MG63 (cell line): ENCODE data around the gene MIB2. TPM values are rescaled to one million over a fixed set of nuclear protein-coding genes. Genes with fewer than 3 reads are reported as not detected.
"Not testable (repeated sequence)": the region's sequence is repeated elsewhere in the genome, so short reads cannot be mapped to it uniquely, and the experiment has no call there.

Experiments used
- DNase-seq: peaks from one replicate; pipeline ENCODE4 v3.0.0-alpha.2; 2020
- H3K27me3 ChIP-seq: fragments of 250-450 bp; sonication (Bioruptor Pico); 2 replicates; pipeline ENCODE4 v1.5.1; 2020; ENCODE audit warnings: mild to moderate bottlenecking, moderate library complexity
- H3K36me3 ChIP-seq: fragments of 250-450 bp; sonication (Bioruptor Pico); 2 replicates; pipeline ENCODE4 v1.5.1; 2020; ENCODE audit warnings: mild to moderate bottlenecking, moderate library complexity
- H3K4me3 ChIP-seq: fragments of 250-450 bp; sonication (Bioruptor Pico); 2 replicates; pipeline ENCODE4 v1.5.1; 2020; ENCODE audit warnings: mild to moderate bottlenecking, moderate library complexity
- H3K9me3 ChIP-seq: fragments of 250-450 bp; sonication (Bioruptor Pico); 2 replicates; pipeline ENCODE4 v1.5.1; 2020; ENCODE audit warnings: mild to moderate bottlenecking, moderate library complexity
- total RNA-seq: library from RNA; depleted of rRNA; stranded (reverse); fragments of >200 nt; shearing (Covaris generic); gene quantifications from 2 replicates; pipeline ENCODE4 v1.2.3, GENCODE V29; 2014; ENCODE audit warnings: low replicate concordance

MIB2 gene
- total RNA-seq, 1 experiment from 2014 or later, result 66.8 TPM

DNA sequence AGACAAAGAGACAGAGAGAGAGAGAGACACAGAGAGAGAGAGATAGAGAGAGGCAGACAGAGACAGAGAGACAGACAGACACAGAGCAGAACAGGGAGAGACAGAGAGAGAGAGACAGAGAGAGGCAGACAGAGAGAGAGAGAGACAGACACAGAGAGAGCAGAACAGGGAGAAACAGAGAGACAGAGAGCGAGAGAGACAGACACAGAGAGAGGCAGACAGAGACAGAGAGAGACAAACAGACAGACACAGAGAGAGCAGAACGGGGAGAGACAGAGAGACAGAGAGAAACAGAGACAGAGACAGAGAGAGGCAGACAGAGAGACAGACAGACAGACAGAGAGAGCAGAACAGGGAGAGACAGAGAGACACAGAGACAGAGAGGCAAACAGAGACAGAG is 20.0 kb upstream of the MIB2 start:
- not testable (repeated sequence) for H3K36me3 ChIP-seq, H3K27me3 ChIP-seq, H3K9me3 ChIP-seq, DNase-seq, H3K4me3 ChIP-seq

DNA sequence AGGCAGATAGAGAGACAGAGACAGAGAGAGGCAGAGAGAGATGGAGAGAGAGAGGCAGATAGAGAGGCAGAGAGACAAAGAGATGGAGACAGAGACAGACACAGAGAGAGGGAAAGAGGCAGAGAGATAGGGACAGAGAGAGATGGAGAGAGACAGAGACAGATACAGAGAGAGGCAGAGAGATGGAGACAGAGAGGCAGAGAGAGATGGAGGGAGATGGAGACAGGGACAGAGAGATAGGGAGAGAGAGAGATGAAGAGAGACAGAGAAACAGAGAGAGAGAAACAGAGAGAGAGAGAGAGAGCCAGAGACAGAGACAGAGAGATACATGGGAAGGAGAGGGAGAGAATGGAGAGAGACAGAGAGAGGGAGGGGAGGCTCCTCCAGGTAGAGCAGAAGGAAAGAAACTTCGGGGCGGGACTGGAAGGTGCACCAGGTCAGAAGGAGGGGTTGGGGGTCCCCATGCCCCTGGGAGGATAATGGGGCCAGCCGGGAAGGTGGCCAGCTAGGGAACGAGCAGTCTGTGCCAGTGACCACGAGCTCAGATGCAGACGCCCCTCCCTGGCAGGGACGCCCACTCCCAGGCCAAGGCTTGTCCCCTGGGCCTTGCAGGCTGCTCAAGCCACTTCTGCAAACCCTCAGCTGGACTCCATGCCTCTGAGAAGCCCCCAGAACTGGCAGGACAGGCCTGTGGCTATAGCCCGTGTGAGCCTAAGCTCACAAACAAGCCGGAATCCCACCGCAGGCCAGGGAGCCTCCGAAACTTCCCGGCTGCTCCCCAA is 18.6 kb upstream of the MIB2 start:
- no peaks in the 10 kb centered on the region for H3K9me3 ChIP-seq
- no peak for DNase-seq
- H3K27me3 ChIP-seq, result no peaks in the 10 kb centered on the region
- H3K4me3 ChIP-seq, result no peak overlapping the region
- H3K36me3 ChIP-seq, result no peaks in the 10 kb centered on the region

DNA sequence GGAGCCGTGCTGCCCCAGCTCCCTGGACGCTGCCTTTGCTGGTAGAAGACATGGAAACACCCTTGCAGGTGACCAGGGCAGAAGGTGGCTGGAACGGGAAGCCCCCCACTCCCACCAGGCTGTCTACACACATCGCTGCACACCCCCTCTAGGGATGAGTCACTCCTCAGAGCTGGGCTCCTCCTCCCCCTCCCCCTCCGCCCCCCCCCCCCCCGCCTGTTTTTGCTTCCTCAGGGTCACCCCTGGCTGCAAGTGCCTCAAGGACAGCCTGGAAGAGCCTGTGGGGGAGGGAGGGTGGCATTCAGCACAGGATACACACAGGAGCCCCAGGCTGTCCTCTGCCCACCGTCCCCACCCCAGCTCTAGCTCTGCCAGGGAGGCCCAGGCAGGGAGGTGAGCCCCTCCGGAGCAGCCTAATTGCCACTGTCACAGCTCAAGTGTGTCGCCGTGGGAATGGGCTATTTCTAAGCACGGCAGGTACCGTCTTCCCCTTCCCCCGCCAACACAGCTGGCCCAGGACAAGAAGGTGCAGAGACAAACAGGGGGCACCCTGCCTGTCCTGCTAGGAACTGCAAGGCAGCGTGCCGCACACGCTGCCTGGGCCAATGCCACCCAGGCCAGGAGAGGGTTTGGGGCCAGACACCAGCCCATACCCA is 17.9 kb upstream of the MIB2 start:
- Histone ChIP-seq H3K36me3 (no peaks in the 10 kb centered on the region), H3K27me3 (no peaks in the 10 kb centered on the region)
- no peak for DNase-seq

GRCh38 chr1:1598051-1598719 is 17.1 kb upstream of the MIB2 start:
- Histone ChIP-seq H3K36me3 (no peaks in the 10 kb centered on the region), H3K9me3 (no peaks in the 10 kb centered on the region), H3K4me3 (no peak overlapping the region), H3K27me3 (no peaks in the 10 kb centered on the region)
- no peak for DNase-seq

More for the DNA sequence above, 17.9 kb upstream of the MIB2 start:
- no peak overlapping the region for H3K4me3 ChIP-seq
- H3K9me3 ChIP-seq, result no peaks in the 10 kb centered on the region

- Histone ChIP-seq H3K36me3 (no peaks in the 10 kb centered on the region), H3K27me3 (no peaks in the 10 kb centered on the region), H3K9me3 (no peaks in the 10 kb centered on the region), H3K4me3 (no peak overlapping the region)
- no peak for DNase-seq
These were observed 16.6 kb upstream of the MIB2 start for GRCh38 chr1:1598720-1599029.

GRCh38 chr1:1599030-1599934 is 16.0 kb upstream of the MIB2 start:
- peak; percentile 53 for DNase-seq
- Histone ChIP-seq H3K9me3 (no peaks in the 10 kb centered on the region), H3K27me3 (no peaks in the 10 kb centered on the region), H3K4me3 (no peak overlapping the region), H3K36me3 (no peaks in the 10 kb centered on the region)

DNA sequence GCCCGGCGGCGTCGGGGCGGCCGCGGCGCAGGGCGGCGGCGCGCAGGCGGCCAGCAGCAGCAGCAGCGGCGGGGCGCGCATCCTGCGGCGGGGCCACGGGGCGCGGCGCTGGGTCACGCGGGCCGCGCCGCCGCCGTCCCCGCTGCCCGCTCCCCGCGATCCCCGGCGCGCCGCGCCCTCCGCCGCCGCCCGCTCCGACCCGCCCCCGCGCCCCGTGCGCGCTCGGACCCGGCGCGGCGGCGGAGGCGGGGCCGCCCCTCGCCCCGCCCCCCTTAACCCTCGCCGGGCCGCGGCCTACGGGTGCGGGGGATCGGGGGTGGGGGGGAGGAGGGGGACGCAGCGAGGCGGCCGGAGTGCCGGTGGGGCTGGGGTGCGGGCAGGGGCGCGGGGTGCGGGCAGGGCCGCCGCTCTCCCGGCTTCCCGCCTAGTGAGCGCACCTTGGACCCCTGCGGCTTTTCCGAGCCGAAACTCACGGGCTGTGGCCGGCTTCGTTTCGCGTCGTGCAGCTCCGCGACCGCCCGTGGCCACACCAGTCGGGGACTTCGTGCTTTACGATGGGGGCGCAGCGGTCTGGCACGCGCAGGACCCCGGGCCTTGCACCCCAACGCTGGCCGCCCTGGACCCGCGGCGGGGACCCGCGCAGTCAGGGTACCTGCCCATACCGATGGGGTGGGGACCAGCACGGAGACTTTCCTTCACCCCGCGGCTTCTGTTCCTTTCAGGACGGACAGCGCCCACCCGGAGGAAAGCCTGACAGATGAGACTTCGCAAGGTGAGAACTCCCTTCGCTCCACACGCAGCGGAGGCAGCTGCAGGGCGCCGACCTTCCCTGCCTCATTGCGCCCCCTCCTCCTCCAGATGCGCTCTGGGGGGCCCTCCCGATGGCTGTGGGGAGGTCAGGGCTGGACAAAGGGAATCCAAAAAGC is 15.1 kb upstream of the MIB2 start, which contains the start of gene FNDC10:
Gene FNDC10, minus strand, starts transcription at position 201 of the 926 bp plus-strand sequence. Its CDS starts 120 bp downstream, at position 81.
- Histone ChIP-seq H3K27me3 (no peaks in the 10 kb centered on the region), H3K36me3 (no peaks in the 10 kb centered on the region), H3K4me3 (peak within 1 kb of the TSS; percentile 23), H3K9me3 (no peaks in the 10 kb centered on the region)
- DNase-seq, result no peak

- H3K36me3 ChIP-seq, result no peaks in the 10 kb centered on the region
- DNase-seq, result no peak
- H3K9me3 ChIP-seq, result no peaks in the 10 kb centered on the region
- H3K4me3 ChIP-seq, result no peak overlapping the region
- no peaks in the 10 kb centered on the region for H3K27me3 ChIP-seq
These were observed 14.3 kb upstream of the MIB2 start for GRCh38 chr1:1600861-1601563.

- Histone ChIP-seq H3K27me3 (no peaks in the 10 kb centered on the region), H3K36me3 (no peaks in the 10 kb centered on the region), H3K9me3 (no peaks in the 10 kb centered on the region), H3K4me3 (no peak overlapping the region)
- no peak for DNase-seq
These were observed 13.6 kb upstream of the MIB2 start for GRCh38 chr1:1601564-1602303.

DNA sequence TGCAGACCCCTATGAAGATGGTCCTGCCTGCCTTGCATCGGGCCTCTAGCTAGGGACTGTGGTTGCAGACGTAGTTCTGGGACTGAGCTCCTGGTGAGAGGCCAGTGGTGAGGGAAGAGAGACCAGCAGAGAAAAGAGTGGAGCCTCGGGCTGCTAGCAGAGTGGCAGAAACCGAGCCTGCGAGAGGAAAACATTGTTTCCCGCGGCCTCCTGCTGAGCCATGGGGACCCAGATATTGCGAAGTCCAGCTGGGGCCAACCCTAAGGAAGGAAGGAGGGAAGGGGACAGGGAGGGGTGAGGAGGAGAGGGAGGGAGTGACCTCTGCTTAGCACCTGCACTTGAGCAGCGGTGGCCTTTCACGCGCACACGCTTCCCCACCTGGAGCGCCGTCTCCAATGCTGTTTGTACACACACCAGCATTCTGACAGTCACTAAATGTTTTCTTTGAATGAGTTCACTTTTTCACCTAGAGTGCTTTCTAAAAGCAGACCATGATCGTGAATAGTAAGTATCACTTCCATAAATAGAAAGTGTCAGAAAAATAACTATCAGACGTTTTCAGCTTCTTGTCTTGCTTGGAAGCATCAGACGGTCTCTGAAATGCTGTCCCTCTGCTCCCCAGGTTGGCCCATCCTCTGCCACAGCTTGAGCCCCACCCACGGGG is 12.9 kb upstream of the MIB2 start:
- Histone ChIP-seq H3K4me3 (no peak overlapping the region), H3K27me3 (no peaks in the 10 kb centered on the region), H3K36me3 (no peaks in the 10 kb centered on the region), H3K9me3 (no peaks in the 10 kb centered on the region)
- no peak for DNase-seq

DNA sequence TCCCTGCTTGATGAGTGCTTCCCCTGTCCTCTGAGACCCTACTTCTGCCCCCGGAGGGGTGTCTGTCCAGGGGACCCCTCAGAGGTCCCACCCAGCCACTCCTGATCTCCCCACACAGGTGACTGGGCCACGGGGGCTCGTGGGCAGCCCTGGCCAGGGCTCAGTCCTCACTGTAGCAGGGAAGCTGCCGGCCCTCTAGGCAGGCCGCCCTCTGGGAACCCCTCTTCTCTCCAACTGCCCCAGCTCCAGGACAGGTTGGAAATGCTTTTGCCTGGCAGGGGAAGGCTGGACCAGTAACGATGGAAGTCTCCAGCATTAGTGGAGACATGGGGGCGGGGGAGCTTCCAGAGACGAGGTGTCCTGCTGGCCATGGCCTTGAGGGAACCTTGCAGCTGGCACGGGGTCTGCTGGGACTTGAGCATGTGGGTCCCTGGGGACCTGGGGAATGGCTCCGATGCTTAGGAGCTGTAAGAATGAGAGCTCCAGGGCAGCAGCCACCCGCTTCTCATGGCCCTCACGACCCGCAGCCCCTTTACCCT is 12.3 kb upstream of the MIB2 start:
- DNase-seq, result no peak
- H3K36me3 ChIP-seq, result no peaks in the 10 kb centered on the region
- no peak overlapping the region for H3K4me3 ChIP-seq
- no peaks in the 10 kb centered on the region for H3K27me3 ChIP-seq
- no peaks in the 10 kb centered on the region for H3K9me3 ChIP-seq

GRCh38 chr1:1603671-1604373 is 11.5 kb upstream of the MIB2 start:
- no peak for DNase-seq
- Histone ChIP-seq H3K27me3 (no peaks in the 10 kb centered on the region), H3K4me3 (no peak overlapping the region), H3K9me3 (no peaks in the 10 kb centered on the region), H3K36me3 (no peaks in the 10 kb centered on the region)

DNA sequence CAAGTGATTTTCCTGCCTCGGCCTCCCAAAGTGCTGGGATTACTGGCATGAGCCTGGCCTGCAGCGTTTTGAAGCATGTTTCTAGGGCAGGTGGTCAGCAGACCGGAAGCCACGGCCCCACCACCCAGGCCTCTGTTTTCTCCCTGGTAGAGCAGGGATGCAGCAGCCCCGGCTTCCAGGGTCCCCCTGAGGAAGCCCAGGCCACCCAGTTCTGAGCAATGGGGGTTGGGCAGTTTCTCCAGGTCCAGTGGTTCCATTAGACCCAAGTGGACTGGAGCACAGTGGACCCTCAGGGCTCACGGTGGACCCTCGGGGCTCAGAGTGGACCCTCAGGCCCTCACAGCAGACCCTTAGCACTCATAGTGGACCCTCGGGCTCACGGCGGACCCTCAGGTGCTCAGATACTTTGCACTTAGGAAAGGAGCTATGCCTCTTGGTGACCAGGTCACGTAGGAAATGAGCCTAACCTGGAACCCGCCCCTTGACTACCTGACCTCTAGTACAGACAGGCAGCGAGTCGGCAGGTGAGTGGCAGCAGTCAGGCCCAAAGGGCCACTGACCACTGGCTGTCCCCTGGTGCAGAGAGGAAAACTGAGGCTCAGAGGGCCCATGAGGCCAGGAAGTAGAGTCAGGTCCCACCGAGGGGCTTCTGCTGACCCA is 10.8 kb upstream of the MIB2 start:
- H3K27me3 ChIP-seq, result no peaks in the 10 kb centered on the region
- DNase-seq, result no peak
- H3K9me3 ChIP-seq, result no peaks in the 10 kb centered on the region
- H3K4me3 ChIP-seq, result no peak overlapping the region
- H3K36me3 ChIP-seq, result no peaks in the 10 kb centered on the region
